Mucosa of stomach (tissue), 1 donor: ENCODE results near the gene ZNF48.
A peak's percentile ranks its signal among the peaks of the same experiment; 100 is the strongest.

Experiments used
- H3K27me3 ChIP-seq: one replicate; pipeline ENCODE4 v1.7.0; 2013; ENCODE audit warnings: mild to moderate bottlenecking, low read length; ENCODE audit not compliant: control insufficient read depth, insufficient read depth
- H3K36me3 ChIP-seq: one replicate; pipeline ENCODE4 v1.7.0; 2013; ENCODE audit warnings: low read length; ENCODE audit not compliant: control insufficient read depth, insufficient read depth
- H3K4me1 ChIP-seq: one replicate; pipeline ENCODE4 v1.7.0; 2013; ENCODE audit warnings: mild to moderate bottlenecking, low read length; ENCODE audit not compliant: control insufficient read depth, insufficient read depth
- H3K4me3 ChIP-seq: one replicate; pipeline ENCODE4 v1.7.0; 2013; ENCODE audit warnings: low read length
- H3K9ac ChIP-seq: one replicate; pipeline ENCODE4 v1.7.0; 2013; ENCODE audit warnings: mild to moderate bottlenecking, low read length, moderate library complexity
- H3K9me3 ChIP-seq: one replicate; pipeline ENCODE4 v1.7.0; 2013; ENCODE audit warnings: mild to moderate bottlenecking, low read length, moderate library complexity; ENCODE audit not compliant: control insufficient read depth
- donor health status: Pancreatic carcinoma.

Gene ZNF48

DNA sequence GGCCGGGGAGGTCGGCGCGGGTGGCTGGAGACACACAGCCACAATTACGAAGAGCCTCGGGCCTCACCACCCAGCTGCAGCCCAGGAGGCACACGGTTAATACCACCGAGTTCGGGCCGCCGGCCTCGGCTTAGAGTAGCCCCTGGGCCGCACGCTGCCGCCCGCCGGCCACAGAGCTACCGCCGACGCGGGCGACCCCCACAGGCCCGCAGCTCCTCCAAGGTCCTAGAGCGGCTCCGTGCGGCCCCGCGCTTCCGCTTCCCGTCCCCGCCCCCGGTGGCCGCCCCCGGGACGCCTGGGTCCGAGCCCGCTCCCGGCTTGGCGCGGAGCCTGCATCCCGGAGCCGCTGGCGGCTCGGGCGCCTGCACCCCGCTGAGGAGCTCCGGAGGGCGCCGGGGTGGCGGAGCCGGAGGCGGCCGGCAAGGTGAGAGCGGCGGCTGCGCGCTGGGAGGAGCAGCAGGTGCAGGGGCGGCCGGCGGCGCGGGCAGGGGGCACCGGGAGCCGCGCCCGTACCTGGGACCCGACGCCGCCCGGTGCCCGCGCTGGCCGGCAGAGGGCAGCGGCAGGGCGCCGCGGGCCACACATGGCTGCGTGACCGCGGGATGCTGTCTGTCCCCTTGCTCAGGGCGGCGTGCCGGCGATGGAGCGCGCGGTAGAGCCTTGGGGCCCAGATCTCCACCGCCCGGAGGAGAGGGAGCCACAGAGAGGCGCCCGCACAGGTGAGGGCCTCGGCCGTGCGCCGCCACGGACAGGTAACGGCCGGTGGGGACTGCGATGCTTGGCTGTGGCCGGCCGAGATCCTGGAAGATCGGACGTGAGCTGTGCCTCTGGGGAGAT lies at the start of gene ZNF48:
ZNF48 (plus strand) TSS at position 266 of the 837 bp plus-strand sequence; CDS start at position 641, 375 bp downstream.
- Histone ChIP-seq H3K9me3 (no peaks in the 10 kb centered on the region), H3K4me3 (peak within 1 kb of the TSS; percentile 23), H3K27me3 (peaks cover 4% of the 10 kb centered on the region), H3K36me3 (peaks cover 5% of the 10 kb centered on the region), H3K4me1 (peaks cover 18% of the 10 kb centered on the region), H3K9ac (peak within 1 kb of the TSS; percentile 61)

DNA sequence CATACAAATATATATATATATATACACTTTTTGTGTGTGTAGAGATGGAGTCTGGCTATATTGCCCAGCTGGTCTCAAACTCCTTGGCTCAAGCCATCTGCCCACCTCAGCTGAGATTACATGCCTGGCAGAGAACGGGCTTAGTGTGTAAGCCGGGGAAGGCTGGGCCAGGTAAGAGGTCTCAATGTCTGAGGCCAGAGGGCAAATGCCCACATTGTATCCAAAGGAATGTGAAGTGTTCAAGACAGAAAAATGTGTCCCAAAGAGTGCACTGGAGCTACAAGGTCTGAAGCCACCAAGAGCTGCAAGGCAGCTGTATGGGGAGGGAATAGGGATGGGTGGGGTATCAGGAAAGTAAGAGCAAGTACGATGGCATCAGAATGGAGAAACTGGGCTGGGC lies 48.9 kb upstream of the ZNF48 start:
- Histone ChIP-seq H3K36me3 (peaks cover 6% of the 10 kb centered on the region), H3K4me3 (no peak overlapping the region), H3K9ac (no peak overlapping the region), H3K27me3 (no peaks in the 10 kb centered on the region), H3K9me3 (no peaks in the 10 kb centered on the region), H3K4me1 (peaks cover 2% of the 10 kb centered on the region)

- Histone ChIP-seq H3K36me3 (peaks cover 9% of the 10 kb centered on the region), H3K4me1 (peaks cover 18% of the 10 kb centered on the region), H3K9me3 (no peaks in the 10 kb centered on the region), H3K4me3 (no peak overlapping the region), H3K9ac (no peak overlapping the region), H3K27me3 (no peaks in the 10 kb centered on the region)
Measured at GRCh38 chr16:30348113-30348512, 47.1 kb upstream of the ZNF48 start.

GRCh38 chr16:30348929-30349328 lies 46.3 kb upstream of the ZNF48 start:
- Histone ChIP-seq H3K9ac (no peak overlapping the region), H3K9me3 (no peaks in the 10 kb centered on the region)

GRCh38 chr16:30349675-30350074 lies 45.5 kb upstream of the ZNF48 start:
- no peak overlapping the region for H3K4me3 ChIP-seq
- H3K4me1 ChIP-seq = peaks cover 31% of the 10 kb centered on the region
- H3K36me3 ChIP-seq = peaks cover 16% of the 10 kb centered on the region
- no peak overlapping the region for H3K9ac ChIP-seq
- H3K27me3 ChIP-seq = no peaks in the 10 kb centered on the region
- no peaks in the 10 kb centered on the region for H3K9me3 ChIP-seq

More at GRCh38 chr16:30348929-30349328, 46.3 kb upstream of the ZNF48 start:
- Histone ChIP-seq H3K4me3 (no peak overlapping the region), H3K36me3 (peaks cover 16% of the 10 kb centered on the region), H3K27me3 (no peaks in the 10 kb centered on the region), H3K4me1 (peaks cover 26% of the 10 kb centered on the region)

- Histone ChIP-seq H3K9me3 (no peaks in the 10 kb centered on the region), H3K36me3 (peaks cover 16% of the 10 kb centered on the region), H3K27me3 (no peaks in the 10 kb centered on the region), H3K4me1 (peaks cover 31% of the 10 kb centered on the region), H3K4me3 (no peak overlapping the region), H3K9ac (no peak overlapping the region)
Measured at GRCh38 chr16:30350134-30350871, 44.9 kb upstream of the ZNF48 start.

GRCh38 chr16:30351001-30351441 lies 44.2 kb upstream of the ZNF48 start:
- no peak overlapping the region for H3K4me3 ChIP-seq
- no peak overlapping the region for H3K9ac ChIP-seq
- H3K36me3 ChIP-seq = peaks cover 16% of the 10 kb centered on the region
- H3K27me3 ChIP-seq = no peaks in the 10 kb centered on the region
- H3K4me1 ChIP-seq = peaks cover 38% of the 10 kb centered on the region
- H3K9me3 ChIP-seq = no peaks in the 10 kb centered on the region

DNA sequence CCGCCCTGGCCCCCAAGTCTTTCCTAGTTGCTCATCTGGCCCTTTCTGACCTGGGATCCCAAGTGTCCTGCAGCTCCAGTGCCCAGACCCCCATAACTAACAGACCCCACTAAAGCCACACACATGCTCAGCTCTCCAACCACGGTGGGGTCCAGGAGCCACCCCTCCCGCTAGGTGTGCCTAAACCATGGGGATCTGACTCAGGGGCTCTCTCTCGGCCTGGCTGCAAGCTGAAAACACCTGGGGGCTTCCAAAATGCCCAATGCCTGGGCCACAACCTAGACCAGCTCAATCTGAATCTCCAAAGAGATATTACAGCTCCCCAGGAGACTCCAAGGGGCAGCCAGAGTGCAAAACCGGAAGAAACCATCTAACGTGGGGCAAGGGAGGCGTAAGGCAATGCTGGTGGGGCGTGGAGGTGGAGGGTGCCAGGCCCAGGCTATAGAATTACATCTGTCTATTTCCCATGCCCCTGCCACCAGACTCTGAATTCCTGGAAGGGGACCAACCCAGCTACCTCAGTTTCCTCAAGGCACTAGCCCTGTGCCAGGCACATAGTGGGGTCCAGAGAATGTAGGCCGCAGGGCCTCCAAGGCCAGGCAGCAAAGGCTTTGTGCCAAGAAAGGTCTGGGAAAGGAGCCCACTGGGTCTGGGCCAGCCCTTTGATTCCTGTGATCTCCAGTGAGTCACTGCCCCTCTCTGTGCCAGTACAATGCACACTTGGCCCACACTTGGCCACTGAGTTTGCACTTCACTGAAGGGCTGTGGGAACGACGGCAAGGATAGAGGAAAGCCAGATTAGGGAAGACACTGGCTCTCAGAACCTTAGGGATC lies 43.4 kb upstream of the ZNF48 start:
- H3K36me3 ChIP-seq = peaks cover 16% of the 10 kb centered on the region
- no peak overlapping the region for H3K4me3 ChIP-seq
- no peaks in the 10 kb centered on the region for H3K27me3 ChIP-seq
- H3K9me3 ChIP-seq = no peaks in the 10 kb centered on the region
- H3K4me1 ChIP-seq = peaks cover 46% of the 10 kb centered on the region
- H3K9ac ChIP-seq = no peak overlapping the region

GRCh38 chr16:30352488-30353401 lies 42.5 kb upstream of the ZNF48 start:
- Histone ChIP-seq H3K27me3 (no peaks in the 10 kb centered on the region), H3K9me3 (no peaks in the 10 kb centered on the region), H3K9ac (no peak overlapping the region), H3K36me3 (peaks cover 24% of the 10 kb centered on the region), H3K4me3 (no peak overlapping the region), H3K4me1 (peaks cover 52% of the 10 kb centered on the region)

GRCh38 chr16:30353438-30354129 lies 41.6 kb upstream of the ZNF48 start:
- Histone ChIP-seq H3K9ac (peak overlapping the region; percentile 88), H3K9me3 (no peaks in the 10 kb centered on the region), H3K4me1 (peaks cover 52% of the 10 kb centered on the region), H3K27me3 (no peaks in the 10 kb centered on the region), H3K36me3 (peaks cover 30% of the 10 kb centered on the region), H3K4me3 (no peak overlapping the region)
